Effector CD4-positive, alpha-beta T cell (primary cell): ENCODE data around the gene MAP2K7.
A peak's percentile ranks its signal among the peaks of the same experiment; 100 is the strongest.
"Not testable (repeated sequence)": the region's sequence is repeated elsewhere in the genome, so short reads cannot be mapped to it uniquely, and the experiment has no call there.

Experiments used
- DNase-seq: peaks from one replicate; pipeline ENCODE4 v3.0.0-alpha.2; 2020

The MAP2K7 gene

DNA sequence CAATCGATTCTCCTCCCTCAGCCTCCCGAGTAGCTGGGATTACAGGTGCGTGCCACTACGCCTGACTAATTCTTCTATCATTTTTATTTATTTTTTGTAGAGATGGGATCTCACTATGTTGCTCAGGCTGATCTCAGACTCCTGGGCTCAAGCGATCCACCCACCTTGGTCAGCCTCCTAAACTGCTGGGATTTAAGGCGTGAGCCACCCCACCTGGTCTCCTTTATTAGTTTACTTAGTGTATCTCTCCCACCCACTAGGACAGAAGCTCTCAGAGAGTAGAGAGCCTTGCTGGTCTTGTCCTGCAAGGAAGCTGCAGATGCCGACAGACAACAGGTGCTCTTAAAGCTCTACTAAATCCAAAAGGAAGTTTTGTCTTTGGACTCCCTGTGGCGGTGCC lies 17.9 kb upstream of the MAP2K7 start:
- no peak for DNase-seq

DNA sequence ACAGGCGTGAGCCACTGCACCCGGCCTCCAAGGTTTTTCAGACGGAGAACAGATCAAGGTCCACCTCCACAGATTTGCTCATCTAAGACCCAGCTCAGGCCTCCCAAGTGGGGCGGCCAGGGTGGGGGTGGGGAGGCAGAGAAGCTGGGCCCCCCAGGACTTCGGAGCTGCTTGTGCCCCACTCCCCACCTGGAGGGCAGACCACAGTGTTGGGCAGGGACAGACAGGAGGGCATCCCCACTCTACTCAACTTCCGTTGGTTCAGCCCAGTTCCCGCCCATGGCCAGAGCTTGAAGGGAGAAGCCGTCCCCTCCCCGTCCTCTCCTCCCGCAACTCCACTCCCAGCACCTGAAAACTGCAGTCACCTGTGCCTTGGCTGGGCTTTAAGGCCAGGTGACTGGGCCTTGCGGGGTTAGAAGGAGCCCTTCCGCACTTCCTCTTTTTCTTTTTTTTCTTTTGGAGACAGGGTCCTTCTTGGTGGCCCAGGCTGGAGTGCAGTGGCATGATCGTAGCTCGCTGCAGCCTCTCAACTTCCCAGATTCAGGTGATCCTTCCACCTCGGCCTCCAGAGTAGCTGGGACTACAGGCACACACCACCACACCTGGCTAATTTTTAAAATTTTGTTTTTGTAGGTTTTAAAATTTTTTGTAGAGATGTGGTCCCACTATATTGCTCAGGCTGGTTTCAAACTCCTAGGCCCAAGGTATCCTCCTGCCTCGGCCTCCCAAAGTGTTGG lies 16.1 kb upstream of the MAP2K7 start:
- DNase-seq = no peak

DNA sequence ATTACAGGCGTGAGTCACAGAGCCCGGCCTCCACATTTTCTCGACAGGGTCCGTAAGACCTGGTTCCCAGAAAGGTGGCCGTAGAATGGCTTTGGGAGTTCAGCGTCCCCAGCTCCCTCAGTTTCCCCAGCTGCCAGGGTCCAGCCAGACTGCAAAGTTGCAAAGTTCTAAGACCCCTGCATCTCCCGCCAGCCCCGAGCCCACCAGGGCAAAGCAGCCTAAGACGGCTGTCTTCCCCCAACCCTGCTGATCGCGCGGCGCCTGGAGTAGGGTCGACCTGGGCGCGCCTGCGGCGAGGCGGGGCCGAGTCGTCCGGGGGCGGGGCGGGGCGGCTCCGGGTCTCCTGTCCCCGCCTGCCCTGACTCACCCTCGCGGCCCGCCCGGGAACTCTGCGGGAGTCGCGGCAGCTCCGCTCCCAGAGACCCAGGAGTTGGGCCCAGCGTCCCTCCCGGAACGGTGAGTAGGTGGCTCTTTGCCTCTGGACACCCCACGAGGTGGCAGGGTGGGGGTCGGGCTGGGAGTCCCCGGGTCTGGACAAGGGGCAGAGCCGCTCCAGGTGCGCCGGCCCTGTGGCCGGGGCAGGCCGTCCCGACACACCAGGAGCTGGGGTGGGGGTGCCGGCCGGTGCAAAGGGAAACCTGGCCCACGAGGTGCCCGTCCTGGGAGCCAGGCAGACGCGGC lies 15.4 kb upstream of the MAP2K7 start, which contains the start of gene LRRC8E:
Gene LRRC8E (plus strand): TSS at position 366 of the 681 bp plus-strand sequence. CDS start 7,094 bp downstream, outside the sequence.
- DNase-seq = no peak

DNA sequence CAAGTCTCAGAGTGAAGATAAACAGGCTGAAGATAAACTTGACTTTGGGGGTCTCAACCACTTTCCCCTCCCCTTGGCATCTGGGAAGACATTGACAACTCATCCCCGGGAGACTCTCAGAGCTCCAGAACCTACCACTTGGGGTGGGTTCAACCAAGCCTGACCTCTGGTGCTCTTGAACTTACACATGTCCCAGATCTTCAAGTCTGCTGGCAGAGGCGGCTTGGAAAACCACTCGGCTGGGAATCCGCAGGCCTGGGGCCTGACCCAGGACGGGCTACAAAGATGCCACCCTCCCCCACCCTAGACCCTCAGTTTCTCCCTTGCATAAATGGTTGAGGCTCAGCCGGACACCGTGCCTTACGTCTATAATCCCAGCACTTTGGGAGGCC lies 14.9 kb upstream of the MAP2K7 start:
- DNase-seq = no peak

DNA sequence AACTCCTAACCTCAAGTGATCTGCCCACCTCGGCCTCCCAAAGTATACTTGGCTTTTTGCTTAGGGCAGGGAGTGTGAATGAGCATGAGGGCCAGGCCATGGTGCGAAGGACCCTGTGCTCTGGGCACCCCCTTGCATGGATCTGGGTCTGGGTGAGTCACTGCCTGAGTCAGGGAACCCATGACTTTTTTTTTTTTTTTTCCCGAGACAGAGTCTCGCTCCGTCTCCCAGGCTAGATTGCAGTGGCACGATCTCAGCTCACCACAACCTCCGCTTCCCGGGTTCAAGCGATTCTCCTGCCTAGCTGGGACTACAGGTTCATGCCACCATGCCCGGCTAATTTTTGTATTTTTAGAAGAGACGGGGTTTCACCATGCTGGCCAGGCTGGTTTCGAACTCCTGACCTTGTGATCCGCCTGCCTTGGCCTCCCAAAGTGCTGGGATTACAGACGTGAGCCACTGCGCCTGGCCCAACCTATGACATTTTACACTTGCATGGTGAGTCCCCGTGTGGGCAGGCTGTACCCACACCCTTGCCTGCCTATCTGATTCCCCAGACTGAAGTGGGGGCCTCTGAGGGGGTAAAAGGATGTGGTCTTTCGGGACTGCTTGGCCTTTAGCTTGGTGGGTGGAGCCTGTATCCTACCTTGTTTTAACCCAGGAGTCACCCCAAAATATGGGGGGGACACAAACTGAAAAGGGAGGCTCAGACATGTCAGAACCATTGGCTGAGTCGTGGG lies 10.1 kb upstream of the MAP2K7 start:
- DNase-seq = not testable (repeated sequence)

DNA sequence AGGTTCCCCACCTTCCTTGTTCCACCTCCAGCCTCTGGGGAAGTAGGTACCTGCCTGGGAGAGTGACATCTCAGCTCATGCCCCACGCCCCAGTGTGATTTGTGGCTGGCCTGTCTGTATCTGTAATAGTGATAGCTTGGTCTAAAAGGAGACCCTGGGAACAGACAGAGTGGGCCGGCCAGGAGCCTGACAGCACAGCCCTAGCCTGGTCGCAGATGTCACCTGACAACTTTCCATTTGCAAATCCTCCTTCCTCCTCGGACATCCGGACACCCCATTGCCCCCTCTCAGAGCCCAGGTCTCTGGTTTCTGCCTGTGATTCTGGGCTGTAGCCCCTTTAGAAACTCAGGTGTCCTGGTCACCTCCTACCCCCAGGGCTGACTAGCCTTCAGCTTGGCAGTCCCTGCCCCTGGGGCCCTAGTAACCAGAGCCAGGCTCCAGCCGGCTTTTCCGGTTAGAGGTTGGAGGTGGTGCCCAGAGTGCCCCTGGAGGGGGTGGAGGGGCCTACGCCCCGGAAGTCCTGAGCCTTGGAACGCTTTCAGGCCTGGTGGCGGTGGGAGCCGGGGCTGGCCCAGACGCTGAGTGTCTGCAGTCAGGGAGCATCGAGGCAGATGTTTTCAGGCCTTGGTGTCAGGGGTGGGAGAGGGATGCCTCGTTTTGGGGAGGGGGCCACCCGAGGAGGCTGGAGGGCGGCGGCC lies 8.9 kb upstream of the MAP2K7 start:
- DNase-seq = no peak

DNA sequence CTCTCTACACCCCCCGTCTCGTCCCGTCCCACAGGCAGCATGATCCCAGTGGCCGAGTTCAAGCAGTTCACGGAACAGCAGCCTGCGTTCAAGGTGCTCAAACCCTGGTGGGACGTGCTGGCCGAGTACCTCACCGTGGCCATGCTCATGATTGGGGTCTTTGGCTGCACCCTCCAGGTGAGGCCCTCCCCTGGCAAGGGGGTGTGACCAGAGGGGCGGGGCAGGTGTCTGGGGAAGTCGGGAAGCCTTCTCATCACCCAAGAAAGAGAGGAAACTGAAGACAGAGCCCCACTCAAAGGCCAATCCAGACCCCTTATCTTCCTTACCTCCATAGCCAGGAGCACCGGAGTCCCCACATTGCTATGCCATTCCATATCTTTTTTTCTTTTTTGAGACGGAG lies 8.1 kb upstream of the MAP2K7 start:
- DNase-seq = no peak

DNA sequence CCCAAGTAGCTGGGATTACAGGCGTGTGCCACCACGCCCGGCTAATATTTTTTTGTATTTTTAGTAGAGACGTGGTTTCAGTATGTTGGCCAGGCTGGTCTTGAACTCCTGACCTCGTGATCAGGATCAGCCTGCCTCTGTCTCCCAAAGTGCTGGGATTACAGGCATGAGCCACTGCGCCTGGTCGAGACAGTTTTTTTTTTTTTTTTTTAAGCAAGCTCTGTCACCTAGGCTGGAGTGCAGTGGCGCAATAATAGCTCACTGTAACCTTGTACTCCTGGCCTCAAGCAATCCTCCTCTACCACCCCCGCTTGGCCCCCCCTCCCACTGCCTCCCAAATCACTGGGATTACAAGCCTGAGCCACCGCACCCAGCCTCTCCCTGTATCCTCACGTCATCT lies 6.4 kb upstream of the MAP2K7 start:
- DNase-seq = no peak

DNA sequence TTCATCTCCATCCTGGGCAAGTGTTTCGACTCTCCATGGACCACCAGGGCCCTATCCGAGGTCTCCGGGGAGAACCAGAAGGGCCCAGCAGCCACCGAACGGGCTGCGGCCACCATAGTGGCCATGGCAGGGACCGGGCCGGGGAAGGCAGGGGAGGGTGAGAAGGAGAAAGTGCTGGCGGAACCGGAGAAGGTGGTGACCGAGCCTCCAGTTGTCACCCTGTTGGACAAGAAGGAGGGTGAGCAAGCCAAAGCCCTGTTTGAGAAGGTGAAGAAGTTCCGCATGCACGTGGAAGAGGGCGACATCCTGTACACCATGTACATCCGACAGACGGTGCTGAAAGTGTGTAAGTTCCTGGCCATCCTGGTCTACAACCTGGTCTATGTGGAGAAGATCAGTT lies 4.7 kb upstream of the MAP2K7 start:
- DNase-seq = no peak

DNA sequence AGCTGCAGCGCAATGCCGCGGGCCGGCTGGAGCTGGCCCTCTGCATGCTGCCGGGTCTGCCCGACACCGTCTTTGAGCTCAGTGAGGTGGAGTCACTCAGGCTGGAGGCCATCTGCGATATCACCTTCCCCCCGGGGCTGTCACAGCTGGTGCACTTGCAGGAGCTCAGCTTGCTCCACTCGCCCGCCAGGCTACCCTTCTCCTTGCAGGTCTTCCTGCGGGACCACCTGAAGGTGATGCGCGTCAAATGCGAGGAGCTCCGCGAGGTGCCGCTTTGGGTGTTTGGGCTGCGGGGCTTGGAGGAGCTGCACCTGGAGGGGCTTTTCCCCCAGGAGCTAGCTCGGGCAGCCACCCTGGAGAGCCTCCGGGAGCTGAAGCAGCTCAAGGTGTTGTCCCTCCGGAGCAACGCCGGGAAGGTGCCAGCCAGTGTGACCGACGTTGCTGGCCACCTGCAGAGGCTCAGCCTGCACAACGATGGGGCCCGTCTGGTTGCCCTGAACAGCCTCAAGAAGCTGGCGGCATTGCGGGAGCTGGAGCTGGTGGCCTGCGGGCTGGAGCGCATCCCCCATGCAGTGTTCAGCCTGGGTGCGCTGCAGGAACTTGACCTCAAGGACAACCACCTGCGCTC lies 3.8 kb upstream of the MAP2K7 start:
- DNase-seq = no peak

DNA sequence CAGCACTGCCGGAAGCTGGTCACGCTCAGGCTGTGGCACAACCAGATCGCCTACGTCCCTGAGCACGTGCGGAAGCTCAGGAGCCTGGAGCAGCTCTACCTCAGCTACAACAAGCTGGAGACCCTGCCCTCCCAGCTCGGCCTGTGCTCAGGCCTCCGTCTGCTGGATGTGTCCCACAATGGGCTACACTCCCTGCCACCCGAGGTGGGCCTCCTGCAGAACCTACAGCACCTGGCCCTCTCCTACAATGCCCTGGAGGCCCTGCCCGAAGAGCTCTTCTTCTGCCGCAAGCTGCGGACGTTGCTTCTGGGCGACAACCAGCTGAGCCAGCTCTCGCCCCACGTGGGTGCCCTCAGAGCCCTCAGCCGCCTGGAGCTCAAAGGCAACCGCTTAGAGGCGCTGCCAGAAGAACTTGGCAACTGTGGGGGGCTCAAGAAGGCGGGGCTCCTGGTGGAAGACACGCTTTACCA lies 3.2 kb upstream of the MAP2K7 start:
- DNase-seq = no peak

DNA sequence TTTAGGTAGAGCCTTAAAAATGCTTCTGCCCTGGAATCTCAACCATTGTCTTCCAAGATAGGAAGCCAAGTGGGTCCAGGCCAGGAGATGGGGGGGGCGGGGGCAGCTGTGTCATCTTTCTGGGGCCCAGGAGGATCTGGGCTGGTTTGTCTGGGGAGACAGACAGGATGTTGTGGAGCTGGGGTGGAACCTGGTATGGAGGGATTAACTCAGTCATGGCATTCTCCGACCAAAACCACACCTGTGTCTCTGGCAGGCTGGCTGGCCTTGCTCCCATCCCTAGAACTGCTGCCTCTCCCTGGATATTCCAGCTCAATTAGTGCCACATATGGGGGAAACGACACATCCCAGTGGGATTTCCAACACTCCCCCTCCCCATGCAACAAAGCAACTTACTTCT lies 2.7 kb upstream of the MAP2K7 start:
- DNase-seq = no peak

DNA sequence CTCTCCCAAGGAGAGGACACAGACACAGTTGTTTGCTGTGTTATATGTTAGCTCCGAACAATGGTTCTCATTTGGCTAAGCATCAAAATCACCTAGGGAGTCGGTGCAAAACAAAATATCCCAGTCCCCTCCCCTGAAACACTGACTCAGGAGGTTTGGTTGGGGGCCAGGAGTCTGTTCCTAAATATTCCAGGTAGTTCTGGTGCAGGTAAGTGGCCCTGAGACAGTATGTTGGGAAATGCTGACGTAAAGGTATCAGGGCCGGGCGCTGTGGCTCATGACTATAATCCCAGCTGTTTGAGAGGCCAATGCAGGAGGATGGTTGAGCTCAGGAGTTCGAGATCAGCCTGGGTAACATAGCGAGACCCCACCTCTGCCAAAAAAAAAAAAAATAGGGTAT lies 2.3 kb upstream of the MAP2K7 start:
- DNase-seq = no peak

DNA sequence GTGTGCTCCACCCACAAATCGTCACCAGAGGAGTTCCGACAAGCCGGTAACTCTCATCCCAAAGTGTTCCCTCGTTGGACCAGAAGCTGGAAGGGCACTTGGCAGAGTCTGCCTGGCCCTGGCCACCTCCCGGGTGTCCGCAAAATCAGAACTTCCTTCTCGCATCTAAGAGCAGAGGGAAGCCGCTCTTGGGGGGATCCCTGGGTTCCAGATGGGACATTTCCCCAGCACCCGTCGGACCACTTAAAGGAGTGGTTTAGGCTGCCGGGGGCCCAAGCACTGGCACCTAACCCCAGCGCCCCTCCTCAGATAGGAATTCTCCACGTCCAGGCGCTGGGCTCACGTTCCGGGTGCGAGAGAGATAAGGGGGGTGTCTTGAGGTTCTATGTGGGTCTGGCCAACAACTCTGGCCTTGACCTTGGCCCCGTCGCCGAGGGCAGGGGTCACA lies 857 bp upstream of the MAP2K7 start:
- no peak for DNase-seq

DNA sequence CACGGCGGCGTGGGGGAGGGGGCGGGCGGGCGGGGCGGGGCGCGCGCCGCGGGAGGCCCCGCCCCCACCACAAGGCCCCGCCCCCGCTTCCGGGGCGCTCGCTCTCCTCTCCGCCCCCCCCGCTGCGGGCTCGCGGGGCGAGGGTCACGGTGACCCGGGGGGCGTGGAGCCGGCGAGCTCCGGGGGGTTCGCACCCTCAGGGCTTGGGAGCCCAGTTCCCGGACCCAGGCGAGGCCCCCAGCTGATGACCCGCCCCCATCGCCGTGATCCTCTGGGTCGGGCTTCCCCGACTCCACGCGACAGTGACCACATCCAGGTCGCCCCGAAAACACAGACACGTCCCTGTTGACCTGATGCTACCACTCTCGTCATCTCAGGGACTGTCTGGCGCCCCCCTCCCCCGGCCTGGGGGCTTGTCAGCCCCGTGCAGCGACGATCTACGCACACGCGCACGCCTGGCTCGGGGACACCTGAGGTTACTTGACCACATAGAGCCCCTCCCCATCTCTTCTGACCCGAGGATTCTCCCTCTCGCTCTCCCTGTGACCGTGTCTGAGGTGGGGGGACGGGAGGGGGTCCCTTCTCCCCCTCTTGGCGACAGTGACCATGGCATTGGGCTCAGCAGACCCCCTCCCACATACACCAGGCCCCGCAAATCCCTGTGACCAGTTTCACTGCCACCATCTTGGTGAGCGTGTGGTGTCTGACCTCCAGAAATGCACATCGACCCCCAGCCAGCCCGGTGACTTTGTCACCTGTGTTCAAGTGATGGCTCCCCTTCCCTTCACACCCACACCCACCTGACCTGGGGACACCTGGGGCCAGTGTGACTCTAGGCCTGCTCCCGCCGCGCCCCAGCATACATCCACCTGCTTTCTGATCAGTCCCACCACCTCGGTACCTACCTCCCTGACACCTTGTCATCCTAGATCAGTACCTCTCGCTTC lies 670 bp downstream of the MAP2K7 start:
- peak; percentile 70 for DNase-seq

DNA sequence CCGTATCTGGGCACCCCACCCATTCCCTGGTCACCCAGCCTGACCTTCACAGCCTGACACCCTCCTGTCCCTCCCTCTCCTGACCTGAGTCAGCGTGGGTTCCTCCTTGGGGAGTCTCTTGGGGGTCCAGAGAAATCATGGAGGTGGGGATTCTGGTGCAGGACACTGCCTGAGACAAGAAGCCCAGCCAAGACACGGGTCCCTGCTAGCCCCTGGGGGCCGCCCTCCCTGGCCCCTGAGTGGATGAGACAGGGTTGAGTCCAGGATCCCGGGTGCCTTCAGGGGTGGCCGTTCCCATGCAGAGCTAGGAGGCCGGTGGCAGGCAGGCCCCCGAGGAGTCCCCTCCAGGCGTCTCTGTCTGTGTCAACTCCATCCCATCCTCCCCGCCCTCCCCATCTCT lies 1.6 kb downstream of the MAP2K7 start:
- DNase-seq = no peak

DNA sequence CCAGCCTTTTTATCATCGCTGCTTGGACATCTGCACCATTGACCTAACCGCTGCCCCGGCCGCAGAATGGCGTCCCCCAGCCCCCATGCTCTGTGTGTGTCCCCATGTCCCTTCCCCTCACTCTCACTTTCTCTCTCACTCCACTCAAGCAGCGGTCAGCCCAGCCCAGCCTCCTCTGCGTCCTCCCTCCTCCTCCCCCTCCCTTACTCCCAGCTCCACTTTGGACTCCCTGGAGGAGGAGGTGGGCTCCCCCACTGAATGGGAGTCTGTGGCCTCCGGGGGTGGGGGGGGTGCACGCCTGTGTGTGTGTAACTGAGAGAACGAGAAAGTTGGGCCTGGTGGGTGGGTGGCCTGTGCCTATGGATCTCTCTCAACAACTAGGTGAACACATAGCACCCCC lies 2.2 kb downstream of the MAP2K7 start:
- no peak for DNase-seq

DNA sequence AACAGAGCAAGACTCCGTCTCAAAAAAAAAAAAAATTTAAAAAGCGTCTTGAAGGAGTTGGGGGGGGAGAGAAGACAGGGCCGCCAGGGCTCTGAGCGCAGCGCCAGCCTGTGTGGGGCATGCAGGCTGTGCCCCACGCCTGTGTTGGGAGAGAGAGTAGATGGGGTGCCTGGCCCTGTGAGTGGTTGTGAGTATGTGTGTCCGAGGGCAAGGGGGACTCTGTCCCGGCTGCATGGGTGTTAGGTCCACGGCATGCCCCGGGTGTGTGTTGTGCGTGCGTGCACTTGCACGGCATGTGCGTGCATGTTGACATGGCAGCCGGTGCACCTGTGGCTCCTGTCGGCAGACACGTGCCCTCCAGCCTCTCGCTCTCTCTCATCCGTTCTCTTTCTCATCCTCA lies 3.4 kb downstream of the MAP2K7 start:
- DNase-seq = no peak

DNA sequence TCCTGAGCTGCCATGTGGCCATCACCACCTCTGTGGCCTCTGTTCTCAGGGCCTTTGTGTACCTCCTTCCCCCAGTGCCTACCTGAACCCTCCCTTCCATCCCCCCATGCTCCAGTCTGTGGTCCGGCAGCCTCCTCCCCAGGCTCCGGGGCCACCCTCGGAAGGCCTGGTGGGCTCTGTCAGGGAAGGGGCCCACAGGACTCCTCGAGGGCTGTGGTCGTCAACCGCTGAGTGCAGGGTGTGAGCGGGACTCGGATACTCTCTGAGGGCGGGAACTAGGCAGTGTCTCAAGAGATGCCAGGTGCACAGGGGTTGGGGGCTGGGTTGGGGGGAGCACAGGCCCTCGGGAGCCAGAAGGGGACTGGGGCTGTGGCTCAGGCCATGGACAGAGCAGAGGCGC lies 3.9 kb downstream of the MAP2K7 start:
- no peak for DNase-seq

DNA sequence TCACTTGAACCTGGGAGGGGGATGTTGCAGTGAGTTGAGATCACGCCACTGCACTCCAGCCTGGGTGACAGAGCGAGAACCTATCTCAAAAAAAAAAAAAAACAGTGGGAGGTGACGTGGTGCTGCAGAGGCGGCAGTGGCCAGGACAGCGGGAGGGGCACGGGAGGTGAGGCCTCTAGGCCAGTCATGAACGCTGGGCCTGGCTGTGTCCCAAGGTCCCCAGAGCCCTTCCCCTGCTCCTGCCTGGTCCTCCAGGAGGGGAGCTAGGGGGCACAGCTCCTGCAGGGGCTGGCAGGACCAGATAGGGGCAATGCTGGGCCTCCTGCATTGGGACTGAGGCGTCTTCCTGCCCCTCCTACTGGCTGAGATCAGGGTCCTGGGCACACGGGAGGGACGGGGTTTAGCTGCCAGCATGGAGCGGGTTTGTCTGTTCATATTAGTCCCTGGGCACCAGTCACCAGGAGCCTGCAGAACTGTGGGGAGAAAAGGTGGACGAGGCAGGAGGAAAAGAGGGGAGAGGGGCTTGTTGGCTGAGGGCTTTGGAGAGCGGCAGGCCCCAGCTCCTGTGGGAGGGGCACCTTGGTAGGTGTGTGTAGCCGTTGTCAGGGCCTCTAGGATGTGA lies 4.5 kb downstream of the MAP2K7 start:
- DNase-seq = no peak
